GM21515 (cell line): ENCODE measurements around the gene C1orf74.
A peak's percentile ranks its signal among the peaks of the same experiment; 100 is the strongest.

Experiments
- ATAC-seq: cut with Tn5 transposase; IDR thresholded peaks from one replicate; pipeline ENCODE4 v1.9.1; 2021; ENCODE audit not compliant: unreplicated experiment

C1orf74 gene

DNA sequence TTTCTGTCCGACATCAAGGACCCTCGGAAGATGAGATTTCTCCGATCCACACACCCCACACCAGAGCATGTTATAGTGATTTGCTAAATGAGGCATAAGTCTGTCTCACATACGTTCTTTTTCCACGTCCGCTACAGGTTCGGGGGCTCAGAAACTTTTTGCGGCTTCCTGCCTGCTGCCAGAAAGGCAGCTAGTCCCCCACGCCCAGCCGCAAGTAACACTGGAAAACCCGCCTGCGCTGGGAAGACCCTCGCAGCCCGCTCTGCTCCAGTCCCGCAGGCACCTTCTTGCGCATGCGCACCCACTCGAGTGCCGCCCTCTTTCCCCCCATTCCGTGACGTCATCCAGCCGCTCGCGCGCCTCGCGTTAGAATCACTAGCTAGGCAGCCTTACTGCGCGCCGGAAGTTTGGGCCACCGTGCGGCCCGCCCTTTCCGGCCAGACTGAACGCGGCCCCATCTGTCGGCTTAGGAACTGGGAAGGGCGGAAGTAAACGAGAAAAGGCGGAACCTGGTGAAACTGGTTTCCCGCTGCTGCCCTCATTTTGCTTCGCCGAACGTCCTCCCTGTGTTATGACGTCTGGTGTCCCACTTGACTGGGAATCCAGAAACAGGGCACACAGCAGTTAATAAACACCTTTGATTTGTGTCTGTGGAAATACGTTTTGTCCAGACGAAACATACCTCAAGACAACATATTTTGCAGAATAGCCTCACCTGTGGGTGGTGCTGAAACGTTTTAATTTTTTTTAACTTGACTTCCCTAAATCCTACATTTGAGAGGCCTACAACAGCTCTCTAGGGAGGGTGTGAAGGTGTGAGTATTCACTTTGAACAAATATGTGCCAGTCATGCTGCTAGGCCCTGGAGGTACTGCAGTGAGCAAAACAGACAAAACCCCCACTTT, at the start of gene C1orf74:
C1orf74 (minus strand) TSS at position 295 of the 905 bp plus-strand sequence. CDS start 925 bp downstream, outside the sequence.
- ATAC-seq: peak; percentile 99

- ATAC-seq: no peak
These were observed 47.3 kb upstream of the C1orf74 start for GRCh38 chr1:209831615-209832014.

GRCh38 chr1:209830722-209831121, 46.4 kb upstream of the C1orf74 start:
- no peak for ATAC-seq

GRCh38 chr1:209829716-209830115, 45.4 kb upstream of the C1orf74 start:
- no peak for ATAC-seq

DNA sequence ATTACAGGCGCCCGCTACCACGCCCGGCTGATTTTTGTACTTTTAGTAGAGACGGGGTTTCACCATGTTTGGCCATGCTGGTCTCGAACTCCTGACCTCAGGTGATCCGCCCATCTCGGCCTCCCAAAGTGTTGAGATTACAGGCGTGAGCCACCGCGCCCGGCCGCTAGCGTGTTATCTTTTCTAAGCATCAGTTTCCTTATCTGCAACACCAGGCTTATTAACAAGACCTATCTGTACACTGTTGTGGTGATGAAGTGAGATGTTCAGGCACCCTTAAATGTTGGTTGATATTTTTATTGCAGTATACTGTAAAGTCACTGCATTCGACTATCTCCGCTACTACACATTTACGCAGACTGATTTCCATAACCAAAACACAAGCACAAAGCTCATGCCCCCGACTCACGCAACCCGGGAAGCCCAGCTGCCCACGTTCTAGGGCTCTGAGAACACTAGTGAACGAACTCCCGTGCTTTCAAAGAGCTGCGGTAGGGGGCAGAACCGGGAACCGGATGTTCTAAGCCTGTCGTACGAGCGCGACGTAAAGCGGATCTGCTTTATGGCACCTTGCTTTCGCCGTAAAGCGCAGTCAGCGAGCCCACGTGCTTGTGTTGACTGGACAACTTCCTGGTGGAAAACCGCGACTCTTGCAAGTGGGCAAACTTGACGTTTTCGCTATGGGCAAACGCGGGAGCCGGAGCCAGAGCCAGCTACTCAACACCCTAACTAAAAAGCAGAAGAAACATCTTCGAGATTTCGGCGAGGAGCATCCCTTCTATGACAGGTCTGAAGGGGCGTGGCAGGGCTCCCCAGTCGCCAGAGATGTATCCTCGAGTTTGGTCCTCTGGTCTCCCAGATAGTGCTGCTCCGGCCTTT, 43.3 kb upstream of the C1orf74 start, which contains the start of gene UTP25:
UTP25 (plus strand) TSS at position 589 of the 879 bp plus-strand sequence; CDS start at position 681, 92 bp downstream.
- peak; percentile 93 for ATAC-seq

DNA sequence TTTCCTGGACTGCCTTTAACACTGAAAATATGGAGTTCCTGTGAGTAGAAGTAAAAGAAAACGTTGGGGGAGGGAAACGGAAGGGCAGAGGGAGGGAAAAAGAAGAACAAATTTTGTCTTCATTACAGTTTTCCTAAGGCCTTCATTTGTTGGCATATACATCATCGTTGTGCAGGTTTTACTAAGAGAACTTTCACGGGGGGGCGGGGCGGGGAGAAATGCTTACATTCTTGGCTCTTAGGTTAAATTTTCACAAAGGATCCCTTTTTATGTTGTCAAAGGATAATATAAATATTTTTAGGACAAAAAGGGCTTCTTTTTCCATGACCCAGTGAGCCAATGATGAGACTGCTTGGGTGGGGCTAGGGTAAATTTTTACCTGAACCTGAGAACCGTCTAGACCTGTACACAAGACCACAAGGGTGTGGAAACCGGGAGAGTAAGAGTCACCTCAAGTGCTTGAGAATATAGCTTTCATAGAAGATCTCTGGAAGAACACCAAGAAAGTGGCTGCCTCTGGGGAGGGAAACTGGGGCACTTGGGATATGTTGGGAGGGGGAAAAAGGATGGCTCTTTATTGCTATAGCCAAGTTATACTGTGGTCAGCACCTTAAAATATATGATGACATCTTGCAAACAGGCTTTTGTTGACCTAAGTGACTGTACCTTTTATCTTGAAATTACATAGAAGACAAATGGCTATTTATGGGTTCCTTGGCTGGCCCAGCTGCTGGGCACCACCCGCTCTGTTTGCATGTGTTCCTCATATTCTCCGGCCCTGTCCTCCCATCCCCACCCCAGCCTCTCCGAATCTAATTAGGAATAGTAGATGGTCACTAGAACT, 41.5 kb upstream of the C1orf74 start:
- no peak for ATAC-seq

DNA sequence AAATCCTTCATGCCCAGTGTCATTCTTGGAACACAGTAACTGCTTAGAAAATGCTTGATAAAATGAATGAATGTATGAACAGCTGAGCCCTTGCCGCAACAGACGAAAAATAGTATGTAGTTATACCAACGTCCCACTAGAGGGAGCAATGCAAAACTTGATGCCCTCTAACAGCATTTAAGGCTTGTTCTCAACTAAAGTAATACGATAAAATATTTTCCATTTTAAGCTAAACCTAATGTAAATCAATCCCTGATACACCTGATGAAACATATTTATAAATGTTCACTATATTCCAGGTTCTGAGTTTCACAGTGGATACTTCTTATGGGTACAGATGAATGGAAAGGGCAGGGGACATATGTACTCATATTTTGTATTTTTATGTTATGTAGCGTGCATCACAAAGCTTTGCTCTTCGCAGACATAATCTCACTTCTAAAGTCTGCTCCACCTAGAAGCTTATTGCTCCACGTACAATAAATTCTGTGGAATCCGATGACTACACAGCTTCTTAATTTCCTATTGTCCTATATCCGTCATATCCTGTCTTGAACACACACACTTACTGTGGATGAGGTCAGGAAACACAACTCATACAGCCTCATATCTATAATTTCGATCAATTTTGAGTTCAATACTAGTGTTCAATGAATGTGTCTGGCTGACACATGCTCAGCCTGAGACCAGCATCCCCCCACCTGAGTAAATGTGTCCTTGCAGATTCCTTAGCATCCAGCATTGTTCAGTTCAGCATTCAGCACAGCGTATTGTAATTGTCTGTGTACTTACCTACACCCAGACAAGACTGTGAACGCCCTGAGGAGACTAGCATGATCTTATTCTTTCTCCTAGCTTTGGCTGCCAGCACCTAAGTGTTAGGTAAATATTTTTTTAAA, 39.0 kb upstream of the C1orf74 start:
- no peak for ATAC-seq

DNA sequence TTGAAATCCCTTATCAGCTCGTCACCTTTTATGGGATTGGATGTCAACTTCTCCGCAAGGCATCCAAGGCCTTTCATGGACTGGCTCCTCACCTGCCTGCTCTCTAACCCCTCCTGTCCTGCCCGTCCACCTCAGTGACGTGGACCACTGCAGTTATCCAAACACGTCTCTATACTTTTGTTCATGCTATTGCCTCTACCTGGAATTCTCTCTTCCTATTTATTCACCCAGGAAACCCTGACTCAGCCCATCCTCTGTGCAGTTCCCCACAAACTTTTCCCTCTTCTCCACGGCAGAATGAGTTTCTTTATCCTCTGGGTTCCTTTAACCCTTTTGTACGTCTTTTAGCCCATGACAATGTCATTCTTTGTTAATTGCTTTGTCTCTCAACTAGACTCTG, 38.3 kb upstream of the C1orf74 start:
- ATAC-seq: no peak

- no peak for ATAC-seq
These were observed 36.6 kb upstream of the C1orf74 start for GRCh38 chr1:209820986-209821385.

- no peak for ATAC-seq
These were observed 34.7 kb upstream of the C1orf74 start for GRCh38 chr1:209819058-209819457.

- ATAC-seq: no peak
These were observed 33.3 kb upstream of the C1orf74 start for GRCh38 chr1:209817691-209818090.

- ATAC-seq: no peak
These were observed 32.6 kb upstream of the C1orf74 start for GRCh38 chr1:209816923-209817322.

GRCh38 chr1:209815931-209816341, 31.6 kb upstream of the C1orf74 start:
- no peak for ATAC-seq

DNA sequence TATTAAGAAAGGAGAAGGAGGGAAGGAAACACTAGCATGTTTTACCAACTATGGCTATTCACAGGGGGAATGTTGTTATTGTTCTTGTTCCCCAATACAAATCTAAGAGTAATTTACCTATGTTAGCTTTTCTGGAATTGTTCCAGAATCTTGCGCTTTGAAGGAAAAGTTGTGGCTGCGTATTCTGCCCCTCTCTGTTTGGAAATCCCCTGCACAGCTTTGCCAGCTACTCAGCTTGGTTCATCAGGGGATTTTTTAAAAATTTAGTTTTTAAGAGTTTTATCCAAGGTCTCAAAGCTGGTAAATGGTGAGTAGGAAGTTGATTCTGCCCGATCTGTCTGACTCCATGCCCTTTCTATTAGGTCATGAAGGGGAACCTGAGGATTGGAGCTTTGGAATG, 31.1 kb upstream of the C1orf74 start:
- ATAC-seq: no peak

DNA sequence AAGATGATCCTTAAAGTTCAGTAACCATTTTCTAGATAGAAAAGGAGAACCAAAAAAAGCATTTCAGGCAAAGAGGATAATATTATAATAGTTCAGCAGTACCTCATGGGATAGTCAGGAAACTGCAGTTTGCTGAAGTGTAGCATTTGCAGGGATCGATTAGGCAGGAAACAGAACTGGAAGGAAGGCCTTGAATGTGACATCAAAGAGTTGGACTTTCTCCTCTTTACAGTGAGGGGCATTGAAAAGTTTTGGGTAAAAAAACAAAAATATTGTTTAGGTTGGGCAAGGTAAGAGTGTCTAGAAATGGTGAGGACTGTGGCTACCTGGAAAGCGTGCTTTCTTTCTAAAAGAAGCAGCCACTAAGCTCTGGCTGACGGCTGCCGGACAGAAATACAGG, 29.5 kb upstream of the C1orf74 start:
- ATAC-seq: no peak

DNA sequence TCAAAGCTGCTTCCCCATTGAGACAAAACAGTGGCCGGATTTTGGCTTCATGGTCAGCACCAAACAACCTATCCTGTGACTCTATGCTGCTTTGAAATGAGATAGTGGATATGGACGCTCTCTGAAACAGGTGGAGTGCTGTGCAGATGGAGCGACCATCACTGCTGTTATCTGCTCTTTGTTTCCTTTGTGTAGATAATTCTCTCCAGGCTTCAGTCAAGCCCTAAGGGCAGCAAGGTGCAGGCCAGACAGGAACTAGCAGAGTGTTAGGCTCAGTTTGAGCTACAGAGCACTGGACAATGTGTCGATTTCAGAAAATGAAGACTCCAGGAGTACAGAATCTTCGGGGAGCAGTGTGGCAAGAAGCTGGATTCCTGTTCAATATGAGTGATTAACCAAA, 26.4 kb upstream of the C1orf74 start:
- ATAC-seq: no peak

- ATAC-seq: no peak
These were observed 25.3 kb upstream of the C1orf74 start for GRCh38 chr1:209809611-209810010.

- no peak for ATAC-seq
These were observed 23.8 kb upstream of the C1orf74 start for GRCh38 chr1:209808059-209808581.

DNA sequence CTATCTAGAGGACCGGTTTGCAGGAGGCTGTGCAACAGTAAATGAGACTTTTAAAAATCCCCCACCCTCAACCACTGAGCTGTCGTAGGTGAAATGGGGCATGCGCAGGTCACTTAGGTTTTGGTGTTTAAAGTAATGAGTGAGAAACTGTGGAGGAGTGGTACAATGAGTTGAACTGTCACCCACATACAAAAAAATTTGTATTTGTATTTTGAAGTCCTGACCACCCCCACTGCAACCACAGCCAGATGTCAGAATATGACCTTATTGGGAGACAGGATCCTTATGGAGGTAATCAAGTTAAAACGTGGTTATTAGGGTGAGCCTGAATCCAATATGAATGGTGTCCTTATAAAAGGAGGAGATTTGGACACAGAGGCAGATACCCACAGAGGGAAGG, 23.1 kb upstream of the C1orf74 start:
- ATAC-seq: no peak
